H9 (cell line): ENCODE data around the gene HS3ST2. TPM values are rescaled to one million over a fixed set of nuclear protein-coding genes. Genes with fewer than 3 reads are reported as not detected.

ENCODE experiments used
- DNase-seq: peaks from one replicate; pipeline ENCODE4 v3.0.0-alpha.2; 2017
- H2AFZ ChIP-seq: one replicate; pipeline ENCODE4 v1.6.1; 2013; ENCODE audit warnings: mild to moderate bottlenecking, low read length, control low read depth, moderate library complexity
- H2AK5ac ChIP-seq: 2 replicates; pipeline ENCODE4 v1.6.1; 2013; ENCODE audit warnings: low read length, control low read depth, mixed read lengths; ENCODE audit not compliant: insufficient read length
- H2BK120ac ChIP-seq: one replicate; pipeline ENCODE4 v1.6.1; 2013; ENCODE audit warnings: low read depth, mild to moderate bottlenecking, low read length, control low read depth, inconsistent platforms; ENCODE audit not compliant: poor library complexity, severe bottlenecking
- H2BK12ac ChIP-seq: 2 replicates; pipeline ENCODE4 v1.6.1; 2013; ENCODE audit warnings: low read length, control low read depth, mixed read lengths, low read depth; ENCODE audit not compliant: insufficient read length
- H2BK15ac ChIP-seq: 2 replicates; pipeline ENCODE4 v1.6.1; 2013; ENCODE audit warnings: low read depth, low read length, control low read depth
- H2BK20ac ChIP-seq: one replicate; pipeline ENCODE4 v1.6.1; 2013; ENCODE audit warnings: low read depth, mild to moderate bottlenecking, low read length, control low read depth, inconsistent platforms; ENCODE audit not compliant: poor library complexity, severe bottlenecking
- H2BK5ac ChIP-seq: 2 replicates; pipeline ENCODE4 v1.6.1; 2013; ENCODE audit warnings: low read length, control low read depth, mixed read lengths; ENCODE audit not compliant: insufficient read length
- H3K14ac ChIP-seq: 2 replicates; pipeline ENCODE4 v1.6.1; 2013; ENCODE audit warnings: low read length, control low read depth; ENCODE audit not compliant: insufficient read depth
- H3K18ac ChIP-seq: 2 replicates; pipeline ENCODE4 v1.6.1; 2013; ENCODE audit warnings: low read depth, mild to moderate bottlenecking, mixed read lengths, low read length, control low read depth; ENCODE audit not compliant: insufficient read length
- H3K23ac ChIP-seq: 2 replicates; pipeline ENCODE4 v1.6.1; 2013; ENCODE audit warnings: low read length, control low read depth, mixed read lengths, low read depth; ENCODE audit not compliant: insufficient read length
- H3K23me2 ChIP-seq: 2 replicates; pipeline ENCODE4 v1.6.1; 2013; ENCODE audit warnings: low read depth, mild to moderate bottlenecking, mixed read lengths, low read length, control low read depth; ENCODE audit not compliant: insufficient read length, poor library complexity, severe bottlenecking
- H3K27ac ChIP-seq: 2 replicates; pipeline ENCODE4 v1.5.1; 2013; ENCODE audit warnings: low read length, control low read depth, mixed read lengths, low read depth; ENCODE audit not compliant: insufficient read length
- H3K27me3 ChIP-seq: 2 replicates; pipeline ENCODE4 v1.6.1; 2013; ENCODE audit warnings: low read length, control low read depth, inconsistent platforms; ENCODE audit not compliant: insufficient read depth
- H3K4ac ChIP-seq: 2 replicates; pipeline ENCODE4 v1.6.1; 2013; ENCODE audit warnings: low read depth, mild to moderate bottlenecking, control low read depth, inconsistent platforms, low read length, moderate library complexity
- H3K4me1 ChIP-seq: 2 replicates; pipeline ENCODE4 v1.6.1; 2013; ENCODE audit warnings: low read length, control low read depth, inconsistent platforms; ENCODE audit not compliant: insufficient read depth
- H3K4me2 ChIP-seq: 2 replicates; pipeline ENCODE4 v1.6.1; 2013; ENCODE audit warnings: low read length, control low read depth, mixed read lengths; ENCODE audit not compliant: insufficient read length, insufficient read depth
- H3K56ac ChIP-seq: 2 replicates; pipeline ENCODE4 v1.6.1; 2013; ENCODE audit warnings: low read depth, mild to moderate bottlenecking, mixed read lengths, low read length, control low read depth; ENCODE audit not compliant: insufficient read length
- H3K79me1 ChIP-seq: 2 replicates; pipeline ENCODE4 v1.6.1; 2013; ENCODE audit warnings: low read depth, mild to moderate bottlenecking, moderate library complexity, low read length, control low read depth, inconsistent platforms; ENCODE audit not compliant: insufficient read depth, poor library complexity, severe bottlenecking
- H3K79me2 ChIP-seq: 2 replicates; pipeline ENCODE4 v1.6.1; 2013; ENCODE audit warnings: low read length, control low read depth, inconsistent platforms; ENCODE audit not compliant: insufficient read depth
- H3K9ac ChIP-seq: 2 replicates; pipeline ENCODE4 v1.6.1; 2013; ENCODE audit warnings: low read length, control low read depth, mixed read lengths; ENCODE audit not compliant: insufficient read length; ENCODE audit errors: extremely low read depth
- H3K9me3 ChIP-seq: one replicate; pipeline ENCODE4 v1.6.1; 2013; ENCODE audit warnings: low read depth, low read length, inconsistent platforms; ENCODE audit not compliant: control insufficient read depth
- H3T11ph ChIP-seq: one replicate; pipeline ENCODE4 v1.6.1; 2013; ENCODE audit warnings: mild to moderate bottlenecking, low read length, control low read depth, inconsistent platforms
- H4K20me1 ChIP-seq: one replicate; pipeline ENCODE4 v1.6.1; 2013; ENCODE audit not compliant: control insufficient read depth, insufficient read length, insufficient read depth
- H4K5ac ChIP-seq: 2 replicates; pipeline ENCODE4 v1.6.1; 2013; ENCODE audit warnings: low read depth, mild to moderate bottlenecking, mixed read lengths, low read length, control low read depth; ENCODE audit not compliant: insufficient read length
- H4K8ac ChIP-seq: replicated peaks from 2 replicates; pipeline ENCODE4 v1.6.1; 2013; ENCODE audit warnings: low read length, control low read depth, mixed read lengths, low read depth; ENCODE audit not compliant: insufficient read length
- H4K91ac ChIP-seq: 2 replicates; pipeline ENCODE4 v1.6.1; 2013; ENCODE audit warnings: low read depth, mild to moderate bottlenecking, moderate library complexity, mixed read lengths, low read length, control low read depth; ENCODE audit not compliant: insufficient read length
- H3K27ac Mint-ChIP-seq, 3 experiments: 2 replicates in 2 of 3; 3 replicates in 1 of 3; pipeline ENCODE4 v1.8.0; 2020 to 2021; ENCODE audit warnings: mixed read lengths in 3 of 3, mild to moderate bottlenecking in 1 of 3, moderate library complexity in 1 of 3
- H3K27me3 Mint-ChIP-seq: 2 replicates; pipeline ENCODE4 v1.8.0; 2021; ENCODE audit warnings: low read depth, mild to moderate bottlenecking, moderate library complexity, mixed read lengths
- H3K36me3 Mint-ChIP-seq, 3 experiments: 2 replicates in 2 of 3; 3 replicates in 1 of 3; pipeline ENCODE4 v1.8.0; 2020 to 2021; ENCODE audit warnings: low read depth in 3 of 3, mixed read lengths in 3 of 3; ENCODE audit not compliant: insufficient read depth in 1 of 3
- H3K4me1 Mint-ChIP-seq, 2 experiments: 2 replicates each; pipeline ENCODE4 v1.8.0; 2020; ENCODE audit warnings: mixed read lengths in 2 of 2
- H3K4me3 Mint-ChIP-seq, 2 experiments: 2 replicates in 1 of 2; 3 replicates in 1 of 2; pipeline ENCODE4 v1.8.0; 2020 to 2021; ENCODE audit warnings: mild to moderate bottlenecking in 2 of 2, mixed read lengths in 2 of 2, moderate library complexity in 1 of 2
- H3K9me3 Mint-ChIP-seq, 2 experiments: 2 replicates in 1 of 2; 3 replicates in 1 of 2; pipeline ENCODE4 v1.8.0; 2020; ENCODE audit warnings: mild to moderate bottlenecking in 2 of 2, mixed read lengths in 2 of 2, moderate library complexity in 1 of 2
- CTCF ChIP-seq: fragments of 200-600 bp; sonication (generic); conservative IDR thresholded peaks from 3 replicates; pipeline ENCODE4 v1.8.0; 2021; ENCODE audit warnings: antibody characterized with exemption, mild to moderate bottlenecking
- whole genome bisulfite sequencing: extraction: QIAGEN DNeasy Blood & Tissue Kit; methylation state at CpG from one replicate; pipeline ENCODE4 v1.1.7; 2013; ENCODE audit warnings: missing lambda C conversion rate, low lambda C conversion rate, mixed read lengths; ENCODE audit not compliant: insufficient read length; ENCODE audit errors: extremely low coverage; 5-methylcytosine and 5-hydroxymethylcytosine counted together
- total RNA-seq: library from RNA; stranded (reverse); gene quantifications from 2 replicates; pipeline ENCODE4 v1.2.1, GENCODE V29; 2021

Gene HS3ST2
- total RNA-seq, 1 experiment from 2014 or later: 3.1 TPM

GRCh38 chr16:22946433-22946832 is 132.5 kb downstream of the HS3ST2 start:
- no peak overlapping the region; a peak in 1 of 5 replicates for H3K4me3 Mint-ChIP-seq
- Histone ChIP-seq H3K23ac (no peak overlapping the region), H3K18ac (no peak overlapping the region), H4K91ac (no peak overlapping the region), H3K4ac (no peak overlapping the region), H3K27ac (no peak overlapping the region), H2AK5ac (no peak overlapping the region), H3K4me2 (no peak overlapping the region), H2BK15ac (no peak overlapping the region), H3K9me3 (no peaks in the 10 kb centered on the region), H3K14ac (no peak overlapping the region), H3K4me1 (no peaks in the 10 kb centered on the region), H3K56ac (no peak overlapping the region), H4K8ac (no peak overlapping the region), H3K23me2 (no peaks in the 10 kb centered on the region), H2BK20ac (no peak overlapping the region), H3K27me3 (no peaks in the 10 kb centered on the region), H3K9ac (no peak overlapping the region), H2BK5ac (no peak overlapping the region), H2BK120ac (no peak overlapping the region), H4K20me1 (no peaks in the 10 kb centered on the region), H3K79me2 (no peaks in the 10 kb centered on the region), H2BK12ac (no peak overlapping the region), H2AFZ (no peak overlapping the region), H3K79me1 (no peaks in the 10 kb centered on the region), H4K5ac (no peak overlapping the region), H3T11ph (no peak overlapping the region)
- no peak for TF ChIP-seq CTCF
- no peak overlapping the region; a peak in 1 of 7 replicates for H3K27ac Mint-ChIP-seq
- H3K36me3 Mint-ChIP-seq: no peaks in the 10 kb centered on the region
- DNase-seq: no peak
- H3K27me3 Mint-ChIP-seq: peaks cover 42% of the 10 kb centered on the region
- H3K9me3 Mint-ChIP-seq: no peaks in the 10 kb centered on the region; a peak in 1 of 5 replicates
- peaks cover 7 to 13% of the 10 kb centered on the region in 2 experiments for H3K4me1 Mint-ChIP-seq
- no CpG with 5 or more reads among the region's 2 CpGs for WGBS
